A549 (cell line): ENCODE data around the gene PDGFD. TPM values are rescaled to one million over a fixed set of nuclear protein-coding genes. Genes with fewer than 3 reads are reported as not detected.

Experiments
- ATAC-seq, 2 experiments: fragments of 200-7000 bp in 1 of 2; fragments of >200 bp in 1 of 2; cut with Nextera tagmentation in 1 of 2; cut with Tn5 transposase in 1 of 2; 3 replicates each; pipeline versions ENCODE4 v1.8.0 to v1.9.1; 2018 to 2020; ENCODE audit warnings: mild to moderate bottlenecking in 1 of 2, moderate library complexity in 1 of 2
- CTCF ChIA-PET: fragments of 300-600 bp; sonication (Branson Sonifier 250); formaldehyde crosslinking; extraction: SDS; loops from one replicate; lab custom pipeline; 2021; ENCODE audit warnings: antibody characterized with exemption, inconsistent platforms; lab: Yijun Ruan, JAX
- POLR2A ChIA-PET: fragments of 350-600 bp; formaldehyde crosslinking; extraction: SDS; loops from one replicate; lab custom pipeline; 2021; ENCODE audit warnings: antibody characterized with exemption, inconsistent platforms; lab: Yijun Ruan, JAX
- DNase-seq, 2 experiments: peaks; one replicate each; pipeline versions ENCODE4 v3.0.0 to v3.0.0-alpha.2; 2011 to 2016; ENCODE audit warnings: low read depth in 1 of 2, low spot score in 1 of 2
- FAIRE-seq: peaks from 2 replicates; lab custom pipeline; 2011; peaks lifted over from hg19 to GRCh38; lab: Jason Lieb, UNC
- H3K27ac ChIP-seq, 2 experiments: fragments of >200 bp; sonication (Bioruptor Twin); formaldehyde crosslinking; 3 replicates each; pipeline ENCODE4 v1.5.1; 2016 to 2017
- H3K4me1 ChIP-seq: fragments of >200 bp; sonication (Bioruptor Twin); formaldehyde crosslinking; 3 replicates; pipeline ENCODE4 v1.6.1; 2016
- H3K4me2 ChIP-seq: fragments of >200 bp; sonication (Bioruptor Twin); formaldehyde crosslinking; 3 replicates; pipeline ENCODE4 v1.6.1; 2016
- H3K4me3 ChIP-seq: fragments of >200 bp; sonication (Bioruptor Twin); formaldehyde crosslinking; 3 replicates; pipeline ENCODE4 v1.5.1; 2016
- H3K9me3 ChIP-seq: fragments of >200 bp; sonication (Bioruptor Twin); formaldehyde crosslinking; 3 replicates; pipeline ENCODE4 v1.6.1; 2016
- CEBPB ChIP-seq, 2 experiments: fragments of >200 bp in 1 of 2; sonication (Bioruptor Twin) in 1 of 2; formaldehyde crosslinking in 1 of 2; IDR thresholded peaks; 2 replicates each; pipeline ENCODE4 v1.6.1; 2012 to 2016
- CHD2 ChIP-seq: fragments of 150-350 bp; IDR thresholded peaks from 2 replicates; pipeline ENCODE4 v1.6.1; 2014; ENCODE audit warnings: low read length; ENCODE audit not compliant: partially characterized antibody
- CHD4 ChIP-seq: fragments of 200-600 bp; sonication (generic); IDR thresholded peaks from 2 replicates; pipeline ENCODE4 v1.6.1; 2016; ENCODE audit warnings: antibody characterized with exemption, mild to moderate bottlenecking, borderline replicate concordance
- CTCF ChIP-seq: fragments of >200 bp; sonication (Bioruptor Twin); formaldehyde crosslinking; IDR thresholded peaks from 3 replicates; pipeline ENCODE4 v1.5.1; 2016
- EP300 ChIP-seq, 2 experiments: fragments of >200 bp; sonication (Bioruptor Twin); formaldehyde crosslinking; IDR thresholded peaks; 2 replicates in 1 of 2; 3 replicates in 1 of 2; pipeline ENCODE4 v1.6.1; 2016 to 2017
- ESRRA ChIP-seq: fragments of 150-350 bp; IDR thresholded peaks from 2 replicates; pipeline ENCODE4 v1.6.1; 2014; ENCODE audit warnings: mild to moderate bottlenecking, low read length, borderline replicate concordance
- FOSB ChIP-seq: fragments of 250-450 bp; sonication (Bioruptor Pico); IDR thresholded peaks from 2 replicates; pipeline ENCODE4 v1.5.0; 2020; ENCODE audit warnings: mild to moderate bottlenecking, moderate library complexity
- HOXA7 ChIP-seq: fragments of 250-450 bp; sonication (Bioruptor Pico); IDR thresholded peaks from 2 replicates; pipeline ENCODE4 v1.5.0; 2020; ENCODE audit warnings: mild to moderate bottlenecking, moderate library complexity
- JUNB ChIP-seq: fragments of >200 bp; sonication (Bioruptor Twin); formaldehyde crosslinking; IDR thresholded peaks from 2 replicates; pipeline ENCODE4 v1.6.1; 2016
- KDM1A ChIP-seq: fragments of 200-600 bp; sonication (generic); IDR thresholded peaks from 2 replicates; pipeline ENCODE4 v1.6.1; 2016; ENCODE audit warnings: low read depth, mild to moderate bottlenecking
- MAX ChIP-seq: IDR thresholded peaks from 2 replicates; pipeline ENCODE4 v1.6.1; 2012
- MYC ChIP-seq: IDR thresholded peaks from 2 replicates; pipeline ENCODE4 v1.6.1; 2012; ENCODE audit warnings: mild to moderate bottlenecking, inconsistent platforms, low read length, improper control_type of control experiment, borderline replicate concordance
- NFE2L2 ChIP-seq: fragments of 150-350 bp; conservative IDR thresholded peaks from 2 replicates; pipeline ENCODE4 v1.6.1; 2014; ENCODE audit warnings: low read length
- PBX3 ChIP-seq: IDR thresholded peaks from 2 replicates; pipeline ENCODE4 v1.6.1; 2012
- POLR2A ChIP-seq: IDR thresholded peaks from 2 replicates; pipeline ENCODE4 v1.6.1; 2012; ENCODE audit warnings: mild to moderate bottlenecking, low read length
- RCOR1 ChIP-seq: fragments of 150-350 bp; IDR thresholded peaks from 2 replicates; pipeline ENCODE4 v1.6.1; 2014; ENCODE audit warnings: antibody characterized with exemption, low read length, low read depth
- RNF2 ChIP-seq: fragments of 200-600 bp; sonication (generic); IDR thresholded peaks from 2 replicates; pipeline ENCODE4 v1.6.1; 2016; ENCODE audit warnings: low read depth, mild to moderate bottlenecking, antibody characterized with exemption, moderate library complexity, borderline replicate concordance
- TFCP2L1 ChIP-seq: fragments of 250-450 bp; sonication (Bioruptor Pico); IDR thresholded peaks from 2 replicates; pipeline ENCODE4 v1.5.0; 2021; ENCODE audit warnings: mild to moderate bottlenecking
- USF2 ChIP-seq: fragments of 450-650 bp; IDR thresholded peaks from 2 replicates; pipeline ENCODE4 v1.6.1; 2014; ENCODE audit warnings: antibody characterized with exemption
- ZC3H11A ChIP-seq: fragments of 450-650 bp; IDR thresholded peaks from 2 replicates; pipeline ENCODE4 v1.6.1; 2014; ENCODE audit warnings: antibody characterized with exemption, mild to moderate bottlenecking
- WGBS: methylation state at CpG from one replicate; pipeline ENCODE4 v1.1.6; 2017; ENCODE audit errors: missing lambda C conversion rate; 5-methylcytosine and 5-hydroxymethylcytosine counted together
- polyA plus RNA-seq, 4 experiments: library from polyadenylated mRNA; depleted of rRNA in 3 of 4; stranded (reverse); fragments of >200 nt; fragmentation: RNase III in 1 of 4; extraction: RNeasy Plus Mini Kit Qiagen cat#74134 plus additional on column Dnase treatment in 1 of 4; gene quantifications; 2 replicates in 3 of 4; 3 replicates in 1 of 4; pipeline ENCODE4 v1.2.3, GENCODE V29; 2011 to 2017
- TF ChIP-seq, protein P1 (sequence below): fragments of 150-350 bp; IDR thresholded peaks from 2 replicates; pipeline ENCODE4 v1.6.1; 2014; ENCODE audit warnings: low read depth, mild to moderate bottlenecking, low read length
- TF ChIP-seq, protein P2 (sequence below): fragments of >200 bp; sonication (Bioruptor Twin); formaldehyde crosslinking; IDR thresholded peaks from 3 replicates; pipeline ENCODE4 v1.6.1; 2016
- TF ChIP-seq, protein P3 (sequence below): IDR thresholded peaks from 2 replicates; pipeline ENCODE4 v1.6.1; 2012; ENCODE audit warnings: low read depth, borderline replicate concordance

The PDGFD gene
- polyA plus RNA-seq, 2 of the 4 experiments (the other 2 are of a cell fraction), result 11.1 to 29.7 TPM

DNA sequence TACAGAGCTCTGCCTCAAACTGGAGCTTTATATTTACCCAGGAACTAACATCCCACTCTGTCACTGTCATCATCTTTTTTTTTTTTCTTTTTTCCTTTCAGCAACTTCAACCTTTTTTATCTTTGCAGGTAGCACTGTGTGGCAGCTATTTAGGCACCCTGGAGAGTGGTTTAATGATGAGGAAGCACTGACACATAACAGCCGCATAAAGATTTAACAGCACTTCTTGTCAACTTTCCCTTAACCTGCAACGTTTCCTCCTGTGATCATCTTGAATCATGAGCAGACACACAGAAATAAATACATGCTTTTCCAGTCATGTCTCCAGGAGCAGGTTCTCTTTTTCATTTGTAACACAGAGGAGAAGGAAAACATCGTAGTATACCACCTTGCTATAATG, 34.8 kb downstream of the PDGFD start:
- no peak for DNase-seq
- FAIRE-seq, result no peak
- ChIA-PET POLR2A (no interaction called here), CTCF (no interaction called here)
- 81% methylated on average over 3 of the region's 3 CpGs for WGBS
- Histone ChIP-seq H3K4me1 (peaks cover 8% of the 10 kb centered on the region; the same call in 2 of the 3 replicates), H3K4me2 (no peak overlapping the region), H3K9me3 (no peaks in the 10 kb centered on the region), H3K27ac (no peak overlapping the region), H3K4me3 (no peak overlapping the region)
- TF ChIP-seq MAX (no peak), USF2 (no peak), CHD4 (no peak), FOSB (no peak), PBX3 (no peak), ZC3H11A (no peak), RNF2 (no peak), TFCP2L1 (CRISPR knock-in tag) (no peak), CHD2 (no peak), KDM1A (no peak), CEBPB (IDR thresholded peaks at IDR 0.05) (no peak)
- ATAC-seq, result no peak

DNA sequence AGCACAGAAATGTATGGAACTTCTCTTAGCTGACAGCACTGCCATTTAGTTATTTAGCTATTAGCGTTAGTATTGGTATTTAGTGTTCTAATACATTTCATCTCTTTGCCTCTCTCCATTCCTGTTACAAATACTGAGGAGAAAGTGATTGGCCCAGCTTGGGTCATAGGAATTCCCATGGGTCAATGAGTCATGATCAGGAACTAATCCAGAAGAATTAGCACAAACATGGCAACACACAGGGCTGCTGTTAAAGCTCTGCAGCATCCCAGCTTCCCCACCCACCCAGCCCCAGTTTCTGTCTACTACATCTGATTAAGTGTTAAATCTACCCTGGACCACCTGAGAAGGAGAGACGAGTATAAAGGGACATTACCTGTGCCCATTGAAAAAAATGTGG, 36.1 kb downstream of the PDGFD start:
- DNase-seq (no peak), ATAC-seq (no peak), FAIRE-seq (no peak)
- H3K27ac ChIP-seq, result no peak overlapping the region
- no peak for TF ChIP-seq HOXA7 (CRISPR knock-in tag)
- no peak for TF ChIP-seq JUNB
- WGBS, result 95% methylated on average over 2 of the region's 2 CpGs
- no peaks in the 10 kb centered on the region for H3K9me3 ChIP-seq
- POLR2A ChIA-PET, result no interaction called here
- peaks cover 14% of the 10 kb centered on the region for H3K4me1 ChIP-seq
- CTCF ChIA-PET, result no interaction called here
- H3K4me2 ChIP-seq, result no peak overlapping the region
- no peak overlapping the region for H3K4me3 ChIP-seq

DNA sequence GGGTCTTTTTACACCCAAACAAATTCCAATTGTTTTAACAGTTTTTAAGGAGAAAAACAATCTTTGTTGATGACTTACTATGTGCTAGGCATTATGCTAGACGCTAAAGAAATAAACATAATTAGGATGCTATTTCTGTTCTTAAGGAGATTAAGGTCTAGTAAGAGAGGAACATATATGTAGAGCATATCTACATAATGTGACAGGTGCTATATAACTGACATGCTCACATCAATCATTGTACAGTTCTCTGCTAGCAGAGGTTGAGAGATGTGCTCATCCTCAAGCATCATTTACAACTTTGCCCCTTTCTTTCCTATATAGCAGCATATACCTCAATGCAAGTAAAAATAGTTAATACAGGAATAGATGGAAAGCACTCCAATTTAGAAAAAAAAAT, 37.5 kb downstream of the PDGFD start:
- no peak for FAIRE-seq
- no peaks in the 10 kb centered on the region for H3K9me3 ChIP-seq
- no peak for DNase-seq
- no peak overlapping the region for H3K4me3 ChIP-seq
- WGBS, result 100% methylated on average over 1 of the region's 1 CpG
- TF ChIP-seq POLR2A, result no peak
- TF ChIP-seq, protein P1, sequence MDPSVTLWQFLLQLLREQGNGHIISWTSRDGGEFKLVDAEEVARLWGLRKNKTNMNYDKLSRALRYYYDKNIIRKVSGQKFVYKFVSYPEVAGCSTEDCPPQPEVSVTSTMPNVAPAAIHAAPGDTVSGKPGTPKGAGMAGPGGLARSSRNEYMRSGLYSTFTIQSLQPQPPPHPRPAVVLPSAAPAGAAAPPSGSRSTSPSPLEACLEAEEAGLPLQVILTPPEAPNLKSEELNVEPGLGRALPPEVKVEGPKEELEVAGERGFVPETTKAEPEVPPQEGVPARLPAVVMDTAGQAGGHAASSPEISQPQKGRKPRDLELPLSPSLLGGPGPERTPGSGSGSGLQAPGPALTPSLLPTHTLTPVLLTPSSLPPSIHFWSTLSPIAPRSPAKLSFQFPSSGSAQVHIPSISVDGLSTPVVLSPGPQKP, result no peak
- no peak for TF ChIP-seq ESRRA
- TF ChIP-seq, protein P2, sequence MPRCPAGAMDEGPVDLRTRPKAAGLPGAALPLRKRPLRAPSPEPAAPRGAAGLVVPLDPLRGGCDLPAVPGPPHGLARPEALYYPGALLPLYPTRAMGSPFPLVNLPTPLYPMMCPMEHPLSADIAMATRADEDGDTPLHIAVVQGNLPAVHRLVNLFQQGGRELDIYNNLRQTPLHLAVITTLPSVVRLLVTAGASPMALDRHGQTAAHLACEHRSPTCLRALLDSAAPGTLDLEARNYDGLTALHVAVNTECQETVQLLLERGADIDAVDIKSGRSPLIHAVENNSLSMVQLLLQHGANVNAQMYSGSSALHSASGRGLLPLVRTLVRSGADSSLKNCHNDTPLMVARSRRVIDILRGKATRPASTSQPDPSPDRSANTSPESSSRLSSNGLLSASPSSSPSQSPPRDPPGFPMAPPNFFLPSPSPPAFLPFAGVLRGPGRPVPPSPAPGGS, result no peak
- ATAC-seq, result no peak
- CTCF ChIA-PET, result no interaction called here
- H3K4me1 ChIP-seq, result peaks cover 25% of the 10 kb centered on the region
- no peak overlapping the region for H3K27ac ChIP-seq
- H3K4me2 ChIP-seq, result no peak overlapping the region
- POLR2A ChIA-PET, result no interaction called here

DNA sequence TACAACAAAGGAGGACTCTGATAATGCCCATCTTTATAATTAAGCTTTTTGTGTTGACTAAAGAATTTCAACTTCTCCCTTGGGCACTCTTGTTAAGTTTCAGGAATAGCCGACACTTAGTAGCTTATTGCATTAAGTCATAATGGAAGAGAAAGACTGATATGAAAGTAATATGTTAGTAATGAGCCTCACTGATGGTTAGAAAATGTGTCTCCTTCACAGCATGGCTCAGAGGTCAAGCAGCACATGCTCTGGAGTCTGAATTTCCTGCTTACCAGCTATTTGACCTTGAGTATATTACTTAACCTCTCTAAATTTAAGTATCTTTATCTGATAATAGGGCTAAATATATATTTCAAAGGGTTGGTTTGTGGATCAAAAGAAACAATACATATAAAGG, 39.0 kb downstream of the PDGFD start:
- peaks cover 39% of the 10 kb centered on the region for H3K4me1 ChIP-seq
- POLR2A ChIA-PET, result no interaction called here
- no peak for TF ChIP-seq RCOR1
- TF ChIP-seq NFE2L2, result no peak
- no peak for TF ChIP-seq EP300 (IDR thresholded peaks at IDR 0.05)
- TF ChIP-seq, protein P3, sequence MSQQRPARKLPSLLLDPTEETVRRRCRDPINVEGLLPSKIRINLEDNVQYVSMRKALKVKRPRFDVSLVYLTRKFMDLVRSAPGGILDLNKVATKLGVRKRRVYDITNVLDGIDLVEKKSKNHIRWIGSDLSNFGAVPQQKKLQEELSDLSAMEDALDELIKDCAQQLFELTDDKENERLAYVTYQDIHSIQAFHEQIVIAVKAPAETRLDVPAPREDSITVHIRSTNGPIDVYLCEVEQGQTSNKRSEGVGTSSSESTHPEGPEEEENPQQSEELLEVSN, result no peak
- TF ChIP-seq MYC, result no peak
- TF ChIP-seq PBX3, result no peak
- no peak for TF ChIP-seq CTCF
- H3K4me3 ChIP-seq, result no peak overlapping the region
- H3K4me2 ChIP-seq, result no peak overlapping the region
- no peaks in the 10 kb centered on the region for H3K9me3 ChIP-seq
- no peak overlapping the region for H3K27ac ChIP-seq
- 92% methylated on average over 1 of the region's 1 CpG for WGBS
- ATAC-seq, result no peak
- no peak for FAIRE-seq
- DNase-seq, result no peak
- CTCF ChIA-PET, result no interaction called here
